HG03060 (cell line): ENCODE results near the gene EXOSC6.
"Not testable (repeated sequence)": the region's sequence is repeated elsewhere in the genome, so short reads cannot be mapped to it uniquely, and the experiment has no call there.

ENCODE experiments used
- ATAC-seq: cut with Tn5 transposase; IDR thresholded peaks from one replicate; pipeline ENCODE4 v1.9.1; 2021; ENCODE audit warnings: low read depth, moderate number of reproducible peaks; ENCODE audit not compliant: unreplicated experiment

EXOSC6 gene

GRCh38 chr16:70251629-70252354 lies at the start of gene EXOSC6:
Gene EXOSC6 (minus strand): TSS chr16:70251940. CDS start chr16:70251900, 40 bp downstream.
- peak; percentile 67 for ATAC-seq

GRCh38 chr16:70301121-70301520 lies 49.4 kb upstream of the EXOSC6 start:
- no peak for ATAC-seq

- ATAC-seq: no peak
Measured at GRCh38 chr16:70298988-70299938, 47.5 kb upstream of the EXOSC6 start, which contains the start of gene DDX19B. Gene DDX19B (plus strand): TSS chr16:70299186. CDS start chr16:70299298, 112 bp downstream.

- no peak for ATAC-seq
Measured at GRCh38 chr16:70295634-70296033, 43.9 kb upstream of the EXOSC6 start.

GRCh38 chr16:70294385-70295025 lies 42.8 kb upstream of the EXOSC6 start:
- ATAC-seq: no peak

- ATAC-seq: not testable (repeated sequence)
Measured at GRCh38 chr16:70292148-70292547, 40.4 kb upstream of the EXOSC6 start.

GRCh38 chr16:70290949-70291519 lies 39.3 kb upstream of the EXOSC6 start:
- ATAC-seq: no peak

- peak; percentile 87 for ATAC-seq
Measured at GRCh38 chr16:70289229-70290094, 37.7 kb upstream of the EXOSC6 start, which contains the start of gene AARS1. Gene AARS1 (minus strand): TSS chr16:70289506. CDS start chr16:70282763, 6,743 bp downstream.

- ATAC-seq: not testable (repeated sequence)
Measured at GRCh38 chr16:70287304-70287971, 35.7 kb upstream of the EXOSC6 start.

- ATAC-seq: no peak
Measured at GRCh38 chr16:70276392-70276791, 24.7 kb upstream of the EXOSC6 start.

GRCh38 chr16:70271696-70272095 lies 20.0 kb upstream of the EXOSC6 start:
- no peak for ATAC-seq

- ATAC-seq: no peak
Measured at GRCh38 chr16:70270176-70270575, 18.4 kb upstream of the EXOSC6 start.

GRCh38 chr16:70269471-70269870 lies 17.7 kb upstream of the EXOSC6 start:
- ATAC-seq: no peak

GRCh38 chr16:70267922-70268321 lies 16.2 kb upstream of the EXOSC6 start:
- ATAC-seq: not testable (repeated sequence)

- no peak for ATAC-seq
Measured at GRCh38 chr16:70267516-70267915, 15.8 kb upstream of the EXOSC6 start.

- ATAC-seq: not testable (repeated sequence)
Measured at GRCh38 chr16:70259903-70260302, 8.2 kb upstream of the EXOSC6 start.

- no peak for ATAC-seq
Measured at GRCh38 chr16:70258946-70259345, 7.2 kb upstream of the EXOSC6 start.

- no peak for ATAC-seq
Measured at GRCh38 chr16:70258065-70258464, 6.3 kb upstream of the EXOSC6 start.

- ATAC-seq: no peak
Measured at GRCh38 chr16:70257391-70257790, 5.7 kb upstream of the EXOSC6 start.
